Measurements from ENCODE around the gene DNAJC17.

The DNAJC17 gene

GRCh38 chr15:40743485-40743901 lies 63.8 kb downstream of the DNAJC17 start:
- no peak for DNase-seq (ENCODE audit: low read depth, low spot score)

- DNase-seq (ENCODE audit: low read depth, low spot score) = no peak
These were observed 67.4 kb downstream of the DNAJC17 start for GRCh38 chr15:40739854-40740253.

GRCh38 chr15:40739047-40739446 lies 68.2 kb downstream of the DNAJC17 start:
- DNase-seq (ENCODE audit: low read depth, low spot score) = no peak

GRCh38 chr15:40737048-40737447 lies 70.2 kb downstream of the DNAJC17 start:
- no peak for DNase-seq (ENCODE audit: low read depth, low spot score)

GRCh38 chr15:40736575-40736974 lies 70.7 kb downstream of the DNAJC17 start:
- DNase-seq (ENCODE audit: low read depth, low spot score) = no peak

GRCh38 chr15:40731034-40731433 lies 76.2 kb downstream of the DNAJC17 start:
- no peak for DNase-seq (ENCODE audit: low read depth, low spot score)

- no peak for DNase-seq (ENCODE audit: low read depth, low spot score)
These were observed 83.4 kb downstream of the DNAJC17 start for GRCh38 chr15:40723919-40724318.

- DNase-seq (ENCODE audit: low read depth, low spot score) = no peak
These were observed 84.3 kb downstream of the DNAJC17 start for GRCh38 chr15:40722934-40723333.

GRCh38 chr15:40722354-40722753 lies 84.9 kb downstream of the DNAJC17 start:
- no peak for DNase-seq (ENCODE audit: low read depth, low spot score)

GRCh38 chr15:40721701-40722100 lies 85.6 kb downstream of the DNAJC17 start:
- no peak for DNase-seq (ENCODE audit: low read depth, low spot score)

GRCh38 chr15:40716165-40716564 lies 91.1 kb downstream of the DNAJC17 start:
- no peak for DNase-seq (ENCODE audit: low read depth, low spot score)
